NB4 (cell line): Measurements from ENCODE around the gene CYP17A1.
A peak's percentile ranks its signal among the peaks of the same experiment; 100 is the strongest.
"Not testable (repeated sequence)": the region's sequence is repeated elsewhere in the genome, so short reads cannot be mapped to it uniquely, and the experiment has no call there.

Source experiments
- DNase-seq: peaks from one replicate; pipeline ENCODE4 v3.0.0; 2010; ENCODE audit warnings: low read depth
- H3K4me3 ChIP-seq: one replicate; pipeline ENCODE4 v1.5.1; 2011; ENCODE audit warnings: mild to moderate bottlenecking, low read depth, low read length, moderate library complexity
- MYC ChIP-seq: IDR thresholded peaks from 2 replicates; pipeline ENCODE4 v1.6.1; 2011; ENCODE audit warnings: low read depth, low read length
- POLR2A ChIP-seq: IDR thresholded peaks from 2 replicates; pipeline ENCODE4 v1.6.1; 2011; ENCODE audit warnings: mild to moderate bottlenecking; ENCODE audit not compliant: insufficient read length; ENCODE audit errors: extremely low read depth
- TF ChIP-seq, protein P1 (sequence below): IDR thresholded peaks from 2 replicates; pipeline ENCODE4 v1.6.1; 2011; ENCODE audit warnings: low read depth, low read length
- TF ChIP-seq, protein P2 (sequence below): IDR thresholded peaks from one replicate; pipeline ENCODE4 v1.5.1; 2012; ENCODE audit warnings: low read depth, low read length

The CYP17A1 gene

DNA sequence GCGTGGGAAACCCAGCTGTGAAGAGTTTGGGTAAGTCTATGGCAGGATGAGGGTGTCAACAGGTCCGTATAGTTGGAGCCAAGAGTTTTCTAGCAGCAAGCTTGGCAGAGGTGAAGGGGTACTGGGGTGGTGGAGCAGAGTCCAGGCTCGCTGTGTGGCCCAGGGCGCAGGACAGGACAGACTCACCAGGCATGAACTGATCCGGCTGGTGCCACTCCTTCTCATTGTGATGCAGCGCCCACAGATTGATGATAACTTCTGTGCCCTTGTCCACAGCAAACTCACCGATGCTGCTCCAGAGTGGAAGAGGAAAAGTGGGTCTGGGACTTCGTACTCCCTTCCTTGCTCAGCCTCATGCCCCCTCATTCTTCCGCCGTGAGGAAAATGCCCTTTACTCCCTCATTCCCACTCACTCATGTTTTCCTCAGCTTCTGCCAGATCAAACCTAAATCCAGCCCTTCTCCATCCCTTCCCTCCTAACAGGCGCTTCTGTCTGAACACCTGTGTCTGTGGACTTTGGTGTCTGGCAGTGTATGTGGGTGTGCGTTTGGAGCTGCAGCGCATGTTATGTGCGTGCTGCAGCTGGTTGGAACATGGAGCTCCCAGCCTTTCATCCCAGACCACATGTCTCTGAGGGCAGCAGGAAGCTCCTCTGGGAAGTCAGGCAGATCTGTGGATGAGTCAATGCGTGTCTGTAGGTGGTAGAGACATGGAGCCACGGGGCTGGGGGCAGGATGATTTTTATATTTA lies 5.7 kb downstream of the CYP17A1 start:
- DNase-seq: no peak
- TF ChIP-seq, protein P1, sequence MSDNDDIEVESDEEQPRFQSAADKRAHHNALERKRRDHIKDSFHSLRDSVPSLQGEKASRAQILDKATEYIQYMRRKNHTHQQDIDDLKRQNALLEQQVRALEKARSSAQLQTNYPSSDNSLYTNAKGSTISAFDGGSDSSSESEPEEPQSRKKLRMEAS: no peak

DNA sequence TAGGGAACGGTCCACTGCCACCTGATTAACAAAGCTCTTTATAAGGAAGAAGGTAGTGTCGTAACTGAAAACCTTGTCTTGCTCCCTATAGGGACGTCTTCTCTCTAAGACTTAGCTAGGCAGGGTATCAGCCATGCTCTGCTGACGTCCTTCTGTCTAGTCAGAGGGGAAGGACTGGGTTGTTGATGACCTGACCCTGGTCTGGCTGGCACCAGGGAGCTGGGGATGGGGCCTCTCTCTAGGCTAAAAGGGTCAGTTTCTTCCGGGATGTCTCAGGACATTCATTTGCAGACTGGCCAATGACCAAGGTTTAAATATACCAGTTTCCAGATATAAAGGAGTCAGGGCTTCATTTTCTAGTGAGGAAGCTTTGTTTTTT lies 9.6 kb downstream of the CYP17A1 start:
- H3K4me3 ChIP-seq: no peak overlapping the region
- DNase-seq: no peak
- TF ChIP-seq, protein P1: no peak
- TF ChIP-seq, protein P2, sequence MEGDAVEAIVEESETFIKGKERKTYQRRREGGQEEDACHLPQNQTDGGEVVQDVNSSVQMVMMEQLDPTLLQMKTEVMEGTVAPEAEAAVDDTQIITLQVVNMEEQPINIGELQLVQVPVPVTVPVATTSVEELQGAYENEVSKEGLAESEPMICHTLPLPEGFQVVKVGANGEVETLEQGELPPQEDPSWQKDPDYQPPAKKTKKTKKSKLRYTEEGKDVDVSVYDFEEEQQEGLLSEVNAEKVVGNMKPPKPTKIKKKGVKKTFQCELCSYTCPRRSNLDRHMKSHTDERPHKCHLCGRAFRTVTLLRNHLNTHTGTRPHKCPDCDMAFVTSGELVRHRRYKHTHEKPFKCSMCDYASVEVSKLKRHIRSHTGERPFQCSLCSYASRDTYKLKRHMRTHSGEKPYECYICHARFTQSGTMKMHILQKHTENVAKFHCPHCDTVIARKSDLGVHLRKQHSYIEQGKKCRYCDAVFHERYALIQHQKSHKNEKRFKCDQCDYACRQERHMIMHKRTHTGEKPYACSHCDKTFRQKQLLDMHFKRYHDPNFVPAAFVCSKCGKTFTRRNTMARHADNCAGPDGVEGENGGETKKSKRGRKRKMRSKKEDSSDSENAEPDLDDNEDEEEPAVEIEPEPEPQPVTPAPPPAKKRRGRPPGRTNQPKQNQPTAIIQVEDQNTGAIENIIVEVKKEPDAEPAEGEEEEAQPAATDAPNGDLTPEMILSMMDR: no peak
- no peak for TF ChIP-seq POLR2A
- TF ChIP-seq MYC: no peak

More for the DNA sequence above, 5.7 kb downstream of the CYP17A1 start:
- no peak overlapping the region for H3K4me3 ChIP-seq

DNA sequence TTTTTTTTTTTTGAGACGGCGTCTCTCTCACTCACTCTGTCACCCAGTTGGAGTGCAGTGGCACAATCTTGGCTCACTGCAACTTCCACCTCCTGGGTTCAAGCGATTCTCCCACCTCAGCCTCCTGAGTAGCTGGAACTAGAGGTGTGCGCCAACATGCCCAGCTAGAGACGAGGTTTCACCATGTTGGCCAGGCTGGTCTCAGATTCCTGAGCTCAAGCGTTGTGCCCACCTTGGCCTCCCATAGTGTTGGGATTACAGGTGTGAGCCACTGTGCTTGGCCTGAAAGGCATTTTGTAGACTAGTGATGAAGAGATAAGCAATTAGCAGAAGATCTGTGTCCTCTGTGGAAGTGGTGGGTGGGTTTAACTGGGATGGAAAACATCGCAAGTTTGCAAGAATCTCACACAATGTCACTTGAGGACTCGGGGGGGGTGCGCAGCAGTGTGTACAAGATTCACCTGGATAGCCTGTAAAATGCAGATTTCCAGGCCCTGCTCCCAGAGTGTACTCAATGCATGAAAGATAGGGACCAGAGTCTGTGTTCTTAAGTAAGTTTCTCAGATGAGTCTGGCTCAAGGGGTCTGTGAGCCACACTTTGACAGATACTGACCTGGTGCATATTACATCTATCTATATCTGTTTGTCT lies 10.9 kb downstream of the CYP17A1 start:
- TF ChIP-seq, protein P1: no peak
- TF ChIP-seq, protein P2: no peak
- TF ChIP-seq MYC (no peak), POLR2A (no peak)
- no peak overlapping the region for H3K4me3 ChIP-seq
- no peak for DNase-seq

DNA sequence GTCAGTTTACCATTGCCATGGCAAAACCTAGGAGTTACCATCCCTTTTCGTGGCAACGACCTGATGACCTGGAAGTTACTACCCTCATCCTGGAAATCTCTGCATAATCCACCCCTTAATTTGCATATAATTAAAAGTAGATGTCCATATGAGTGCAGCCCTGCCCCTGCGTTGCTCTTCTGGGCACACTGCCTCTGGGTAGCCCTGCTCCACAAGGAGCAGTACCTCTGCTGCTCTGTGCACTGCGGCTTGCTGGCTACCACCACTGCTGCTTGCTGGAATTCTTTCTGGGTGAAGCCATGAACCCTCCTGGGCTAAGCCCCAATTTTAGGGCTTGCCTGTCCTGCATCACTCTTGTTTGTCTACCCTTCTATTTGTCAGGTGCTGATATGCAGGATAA lies 12.5 kb downstream of the CYP17A1 start:
- H3K4me3 ChIP-seq: no peak overlapping the region
- DNase-seq: no peak
- TF ChIP-seq, protein P2: no peak
- TF ChIP-seq, protein P1: no peak
- TF ChIP-seq MYC (no peak), POLR2A (no peak)

DNA sequence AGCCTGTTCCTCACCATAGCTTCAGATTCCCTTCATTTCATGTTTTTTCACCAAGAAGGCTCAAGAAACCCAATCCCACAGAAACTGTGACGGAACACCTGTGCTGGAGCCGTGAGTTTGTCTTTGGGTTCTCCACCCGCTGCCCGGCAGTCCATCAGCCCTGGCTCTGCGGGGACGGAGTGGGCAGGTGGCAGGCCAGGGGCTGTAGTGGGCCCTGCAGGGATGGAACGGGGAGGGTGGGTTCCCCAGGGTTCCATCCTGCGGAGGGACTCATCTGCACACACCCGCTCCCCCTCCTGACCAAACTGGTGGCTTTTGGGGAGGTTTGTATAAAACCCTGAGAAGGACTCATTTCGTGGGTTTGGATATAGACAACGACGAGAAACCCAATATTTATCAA lies 15.0 kb downstream of the CYP17A1 start:
- no peak overlapping the region for H3K4me3 ChIP-seq
- TF ChIP-seq, protein P2: no peak
- no peak for TF ChIP-seq MYC
- TF ChIP-seq, protein P1: no peak
- no peak for TF ChIP-seq POLR2A
- DNase-seq: no peak

DNA sequence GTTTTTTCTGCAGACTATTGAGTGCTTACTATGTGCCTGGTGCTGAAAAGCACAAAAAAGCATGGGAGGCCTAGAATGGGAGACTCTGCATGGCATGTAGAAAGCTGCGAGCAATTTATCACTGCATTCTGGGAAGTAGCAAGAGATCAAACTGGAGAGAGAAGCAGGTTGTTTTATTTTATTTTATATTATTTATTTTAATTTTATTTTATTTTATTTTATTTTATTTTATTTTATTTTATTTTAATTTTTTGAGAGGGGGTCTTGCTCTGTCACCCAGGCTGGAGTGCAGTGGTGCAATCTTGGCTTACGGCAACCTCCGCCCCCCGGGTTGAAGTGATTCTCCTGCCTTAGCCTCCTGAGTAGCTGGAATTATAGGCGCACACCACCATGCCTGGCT lies 17.2 kb downstream of the CYP17A1 start:
- not testable (repeated sequence) for DNase-seq, H3K4me3 ChIP-seq

DNA sequence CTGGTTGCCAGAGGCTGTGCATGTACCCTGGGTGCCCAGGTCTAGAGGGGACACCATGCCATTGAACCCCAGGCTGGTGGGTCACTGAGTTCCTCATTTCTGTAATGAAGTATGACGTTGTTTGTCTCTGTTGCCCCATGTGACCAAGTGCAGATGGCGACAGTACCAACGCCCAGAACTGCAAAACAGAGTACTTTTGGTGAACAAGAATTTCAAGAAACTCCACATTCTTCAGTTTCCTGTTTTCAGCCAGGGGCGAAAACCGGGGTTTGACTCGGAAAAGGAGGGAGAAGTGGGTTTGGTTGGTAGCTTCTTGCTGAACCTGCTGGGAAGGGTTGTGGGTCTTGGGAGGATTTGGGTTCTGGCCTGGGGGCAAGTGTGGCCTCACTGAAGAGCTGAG lies 18.2 kb downstream of the CYP17A1 start:
- no peak overlapping the region for H3K4me3 ChIP-seq
- DNase-seq: peak; percentile 36
- TF ChIP-seq, protein P2: no peak
- no peak for TF ChIP-seq POLR2A
- no peak for TF ChIP-seq MYC
- TF ChIP-seq, protein P1: no peak
